ENCODE results near the gene DNAJB14.

Gene DNAJB14

GRCh38 chr4:99857307-99857706, 89.1 kb downstream of the DNAJB14 start:
- H3K27me3 ChIP-seq (ENCODE audit: control insufficient read depth, insufficient read depth, low read length) = no peaks in the 10 kb centered on the region
- TF ChIP-seq CTCF (IDR thresholded peaks at IDR 0.05) = no peak
- H3K79me2 ChIP-seq = no peaks in the 10 kb centered on the region
- no peak overlapping the region for H3K9ac ChIP-seq
- no peaks in the 10 kb centered on the region for H3K9me3 ChIP-seq (ENCODE audit: control insufficient read depth, low read length)
- H3K36me3 ChIP-seq (ENCODE audit: control insufficient read depth, insufficient read depth, low read length) = no peaks in the 10 kb centered on the region
- H3K4me2 ChIP-seq (ENCODE audit: low read length) = no peak overlapping the region
- H2AFZ ChIP-seq = no peak overlapping the region
- H3K4me3 ChIP-seq (ENCODE audit: low read depth, low read length) = no peak overlapping the region
- no peaks in the 10 kb centered on the region for H3K4me1 ChIP-seq
- H3K27ac ChIP-seq = no peak overlapping the region

- no peak for TF ChIP-seq CTCF (IDR thresholded peaks at IDR 0.05)
- Histone ChIP-seq H3K4me3 (ENCODE audit: low read depth, low read length) (no peak overlapping the region), H3K9ac (no peak overlapping the region), H3K36me3 (ENCODE audit: control insufficient read depth, insufficient read depth, low read length) (no peaks in the 10 kb centered on the region), H3K79me2 (no peaks in the 10 kb centered on the region), H3K27me3 (ENCODE audit: control insufficient read depth, insufficient read depth, low read length) (no peaks in the 10 kb centered on the region), H3K27ac (no peak overlapping the region), H3K4me1 (no peaks in the 10 kb centered on the region), H2AFZ (no peak overlapping the region), H3K9me3 (ENCODE audit: control insufficient read depth, low read length) (no peaks in the 10 kb centered on the region), H3K4me2 (ENCODE audit: low read length) (no peak overlapping the region)
Measured at GRCh38 chr4:99856166-99856565, 90.3 kb downstream of the DNAJB14 start.

GRCh38 chr4:99855678-99856077, 90.7 kb downstream of the DNAJB14 start:
- H3K4me1 ChIP-seq = no peaks in the 10 kb centered on the region
- no peaks in the 10 kb centered on the region for H3K79me2 ChIP-seq
- no peak overlapping the region for H3K4me2 ChIP-seq (ENCODE audit: low read length)
- H3K36me3 ChIP-seq (ENCODE audit: control insufficient read depth, insufficient read depth, low read length) = no peaks in the 10 kb centered on the region
- H3K4me3 ChIP-seq (ENCODE audit: low read depth, low read length) = no peak overlapping the region
- no peaks in the 10 kb centered on the region for H3K9me3 ChIP-seq (ENCODE audit: control insufficient read depth, low read length)
- H2AFZ ChIP-seq = no peak overlapping the region
- H3K9ac ChIP-seq = no peak overlapping the region
- no peak overlapping the region for H3K27ac ChIP-seq
- H3K27me3 ChIP-seq (ENCODE audit: control insufficient read depth, insufficient read depth, low read length) = no peaks in the 10 kb centered on the region
- no peak for TF ChIP-seq CTCF (IDR thresholded peaks at IDR 0.05)

GRCh38 chr4:99853999-99854398, 92.4 kb downstream of the DNAJB14 start:
- H3K27me3 ChIP-seq (ENCODE audit: control insufficient read depth, insufficient read depth, low read length) = no peaks in the 10 kb centered on the region
- no peaks in the 10 kb centered on the region for H3K9me3 ChIP-seq (ENCODE audit: control insufficient read depth, low read length)
- no peak for TF ChIP-seq CTCF (IDR thresholded peaks at IDR 0.05)
- no peak overlapping the region for H3K4me2 ChIP-seq (ENCODE audit: low read length)
- H3K4me1 ChIP-seq = no peaks in the 10 kb centered on the region
- H3K4me3 ChIP-seq (ENCODE audit: low read depth, low read length) = no peak overlapping the region
- H3K9ac ChIP-seq = no peak overlapping the region
- no peak overlapping the region for H3K27ac ChIP-seq
- no peaks in the 10 kb centered on the region for H3K79me2 ChIP-seq
- no peaks in the 10 kb centered on the region for H3K36me3 ChIP-seq (ENCODE audit: control insufficient read depth, insufficient read depth, low read length)
- no peak overlapping the region for H2AFZ ChIP-seq

- no peak overlapping the region for H3K4me2 ChIP-seq (ENCODE audit: low read length)
- no peaks in the 10 kb centered on the region for H3K79me2 ChIP-seq
- H3K27me3 ChIP-seq (ENCODE audit: control insufficient read depth, insufficient read depth, low read length) = no peaks in the 10 kb centered on the region
- no peaks in the 10 kb centered on the region for H3K4me1 ChIP-seq
- H3K9me3 ChIP-seq (ENCODE audit: control insufficient read depth, low read length) = no peaks in the 10 kb centered on the region
- no peak for TF ChIP-seq CTCF (IDR thresholded peaks at IDR 0.05)
- no peak overlapping the region for H2AFZ ChIP-seq
- no peak overlapping the region for H3K9ac ChIP-seq
- H3K4me3 ChIP-seq (ENCODE audit: low read depth, low read length) = no peak overlapping the region
- no peaks in the 10 kb centered on the region for H3K36me3 ChIP-seq (ENCODE audit: control insufficient read depth, insufficient read depth, low read length)
- H3K27ac ChIP-seq = no peak overlapping the region
Measured at GRCh38 chr4:99853190-99853589, 93.2 kb downstream of the DNAJB14 start.
